Activated CD8-positive, alpha-beta memory T cell treated with anti-CD3 and anti-CD28 coated beads, Interleukin-2, amount 50 U/mL, for 48 hours (primary cell): ENCODE measurements around the gene FAM186B.
"Not testable (repeated sequence)": the region's sequence is repeated elsewhere in the genome, so short reads cannot be mapped to it uniquely, and the experiment has no call there.

Experiments
- DNase-seq: peaks from one replicate; pipeline ENCODE4 v3.0.0-alpha.2; 2020

The FAM186B gene, protein sequence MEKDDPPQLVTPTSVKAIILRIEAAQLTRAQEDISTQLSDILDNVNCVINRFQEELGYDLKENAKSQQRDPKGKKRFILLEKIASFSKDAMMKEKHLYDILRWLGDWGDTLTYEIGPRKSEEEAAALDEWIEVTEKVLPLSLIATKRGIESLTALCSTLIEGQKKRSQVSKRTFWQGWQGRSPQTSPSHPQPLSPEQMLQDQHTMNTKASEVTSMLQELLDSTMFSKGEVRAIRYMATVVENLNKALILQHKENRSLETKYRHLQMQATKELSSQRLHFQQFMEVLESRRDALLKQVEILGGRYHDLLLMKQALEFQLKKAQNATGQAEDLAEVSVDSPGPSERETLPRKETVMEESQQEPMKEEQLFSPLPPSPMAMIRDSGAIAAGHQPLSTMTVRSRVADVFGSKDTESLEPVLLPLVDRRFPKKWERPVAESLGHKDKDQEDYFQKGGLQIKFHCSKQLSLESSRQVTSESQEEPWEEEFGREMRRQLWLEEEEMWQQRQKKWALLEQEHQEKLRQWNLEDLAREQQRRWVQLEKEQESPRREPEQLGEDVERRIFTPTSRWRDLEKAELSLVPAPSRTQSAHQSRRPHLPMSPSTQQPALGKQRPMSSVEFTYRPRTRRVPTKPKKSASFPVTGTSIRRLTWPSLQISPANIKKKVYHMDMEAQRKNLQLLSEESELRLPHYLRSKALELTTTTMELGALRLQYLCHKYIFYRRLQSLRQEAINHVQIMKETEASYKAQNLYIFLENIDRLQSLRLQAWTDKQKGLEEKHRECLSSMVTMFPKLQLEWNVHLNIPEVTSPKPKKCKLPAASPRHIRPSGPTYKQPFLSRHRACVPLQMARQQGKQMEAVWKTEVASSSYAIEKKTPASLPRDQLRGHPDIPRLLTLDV

DNA sequence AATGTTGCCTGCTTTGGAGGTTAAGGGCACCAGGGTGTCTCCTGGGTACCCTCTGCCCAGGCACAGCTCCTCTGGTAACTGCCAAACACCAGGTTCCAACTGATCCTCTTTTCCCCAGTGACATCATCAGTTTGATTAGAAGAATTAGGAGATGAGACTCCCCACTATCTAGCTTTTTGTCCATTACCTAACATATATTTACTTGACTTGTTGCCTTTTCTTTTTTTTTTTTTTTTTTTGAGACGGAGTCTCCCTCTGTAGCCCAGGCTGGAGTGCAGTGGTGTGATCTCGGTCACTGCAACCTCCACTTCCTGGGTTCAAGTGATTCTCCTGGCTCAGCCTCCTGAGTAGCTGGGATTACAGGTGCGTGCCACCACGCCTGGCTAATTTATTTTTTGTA, at the start of gene FAM186B:
FAM186B (minus strand) TSS at position 101 of the 400 bp plus-strand sequence. CDS start 162 bp downstream, outside the sequence.
- DNase-seq = not testable (repeated sequence)

DNA sequence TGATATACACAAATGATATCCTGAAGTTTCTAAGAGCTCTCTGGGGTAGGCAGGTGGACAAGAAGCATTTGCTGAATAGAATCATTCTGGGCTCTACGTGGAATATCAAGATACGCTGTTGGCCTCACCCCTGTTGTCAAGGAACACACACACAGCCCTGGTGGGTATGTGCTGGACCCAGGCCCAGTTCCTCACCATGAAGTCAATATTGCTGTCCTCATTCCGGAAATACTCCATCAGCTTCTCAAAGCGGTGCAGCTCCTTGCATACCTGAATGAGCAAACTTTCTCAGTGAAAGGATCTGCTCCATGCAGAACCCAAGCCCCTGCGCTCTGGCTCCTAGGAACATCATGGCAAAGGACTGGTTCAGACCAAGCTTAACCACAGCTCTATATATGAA, 49.3 kb upstream of the FAM186B start:
- DNase-seq = no peak

DNA sequence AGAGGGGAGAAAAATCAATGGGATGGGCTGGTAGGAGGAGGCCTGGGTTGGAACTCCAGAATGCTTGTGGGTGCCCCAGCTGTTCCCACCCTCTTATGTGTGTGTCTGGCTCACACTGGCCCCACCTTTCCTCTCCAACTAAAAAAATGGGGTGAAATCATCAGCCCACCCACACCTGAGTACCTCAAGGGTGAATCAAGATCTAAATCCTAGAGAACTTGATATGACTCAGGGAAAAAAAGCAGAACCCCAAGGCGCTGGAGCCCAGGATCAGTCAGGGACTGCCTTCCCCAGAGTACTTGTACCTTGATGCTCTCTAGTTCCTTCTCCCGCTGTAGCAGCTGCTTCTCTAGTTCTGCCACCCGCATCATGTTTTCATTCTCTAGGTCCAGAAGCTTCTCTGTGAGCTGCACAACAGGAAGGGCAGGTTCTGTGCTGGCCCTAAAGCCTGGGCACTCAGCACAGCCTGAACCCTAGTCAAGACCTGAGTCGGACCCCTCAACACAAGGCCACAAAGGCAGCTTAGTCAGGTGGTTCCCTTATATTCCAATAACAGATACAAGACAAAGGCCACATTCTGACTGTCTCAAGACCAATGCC, 47.6 kb upstream of the FAM186B start:
- no peak for DNase-seq

DNA sequence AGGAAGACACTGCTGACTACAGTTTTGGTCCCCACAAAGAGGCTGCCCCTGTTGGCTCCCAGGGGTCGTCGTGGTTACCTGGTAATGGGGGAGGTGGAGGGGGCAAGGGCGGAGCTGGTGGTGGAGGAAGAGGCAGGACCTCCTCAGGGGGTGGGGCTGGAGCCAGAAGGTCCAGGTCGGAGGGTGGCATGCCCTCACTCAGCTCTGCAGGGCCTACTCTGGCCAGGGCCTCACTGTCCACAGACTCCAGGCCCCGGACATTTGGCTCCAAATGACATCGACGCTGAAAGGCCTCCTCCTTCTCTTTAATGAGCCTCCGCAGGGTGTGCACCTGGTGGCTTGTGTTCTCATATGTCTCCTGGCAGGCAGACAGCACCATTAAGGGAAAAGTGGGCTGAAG, 46.4 kb upstream of the FAM186B start:
- no peak for DNase-seq

DNA sequence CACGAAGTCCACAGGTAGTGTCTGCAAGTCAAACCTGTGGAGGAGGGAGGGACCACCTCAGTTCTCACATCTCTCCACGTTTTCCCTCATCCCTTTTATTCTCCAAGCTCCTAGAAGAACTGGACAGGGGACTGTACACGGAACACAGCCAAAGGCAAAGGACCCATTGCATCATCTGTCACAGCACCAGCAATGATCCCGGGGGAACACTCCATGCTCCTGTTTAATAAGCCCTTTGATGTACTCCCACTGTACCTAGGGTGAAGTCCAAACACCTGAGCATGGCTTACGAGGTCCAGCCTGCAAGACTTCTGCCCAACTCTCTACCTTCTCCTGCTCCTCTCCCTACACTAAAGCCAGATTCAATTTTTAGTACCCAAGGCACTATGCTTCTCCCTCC, 44.5 kb upstream of the FAM186B start:
- no peak for DNase-seq

DNA sequence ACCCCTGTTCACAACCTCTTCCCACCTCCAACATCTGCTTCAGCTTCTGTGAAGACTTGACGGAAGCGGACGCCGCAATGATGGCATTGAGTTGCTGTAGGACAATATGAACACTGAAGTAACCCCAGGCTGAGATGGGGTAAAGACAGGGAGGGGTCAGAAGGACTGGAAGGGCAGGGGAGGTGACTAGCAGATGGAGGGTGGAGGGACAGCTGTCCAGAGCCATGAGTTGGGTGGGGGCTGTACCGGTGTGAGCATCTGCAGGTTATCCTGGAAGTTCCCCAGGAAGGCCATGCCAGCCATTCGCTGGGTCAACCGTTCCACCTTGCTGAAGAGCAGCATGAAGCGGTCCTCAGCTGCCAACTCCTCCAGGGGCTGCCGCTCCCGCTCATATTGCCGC, 44.0 kb upstream of the FAM186B start:
- no peak for DNase-seq

DNA sequence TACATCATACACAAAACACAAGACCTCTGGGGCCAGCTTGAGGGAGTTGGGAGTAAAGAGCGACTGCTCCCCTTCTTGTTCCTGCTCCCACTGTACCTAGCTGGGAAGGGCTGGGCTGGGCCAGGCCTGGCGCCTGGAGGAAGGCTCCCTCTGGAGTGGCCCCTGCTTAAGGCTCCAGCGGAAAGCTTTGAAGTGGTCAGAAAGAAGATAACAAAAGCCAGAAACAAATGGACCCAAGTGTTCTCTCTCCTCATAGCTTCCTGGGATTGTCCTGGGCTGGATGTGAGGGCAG, 43.2 kb upstream of the FAM186B start:
- no peak for DNase-seq

DNA sequence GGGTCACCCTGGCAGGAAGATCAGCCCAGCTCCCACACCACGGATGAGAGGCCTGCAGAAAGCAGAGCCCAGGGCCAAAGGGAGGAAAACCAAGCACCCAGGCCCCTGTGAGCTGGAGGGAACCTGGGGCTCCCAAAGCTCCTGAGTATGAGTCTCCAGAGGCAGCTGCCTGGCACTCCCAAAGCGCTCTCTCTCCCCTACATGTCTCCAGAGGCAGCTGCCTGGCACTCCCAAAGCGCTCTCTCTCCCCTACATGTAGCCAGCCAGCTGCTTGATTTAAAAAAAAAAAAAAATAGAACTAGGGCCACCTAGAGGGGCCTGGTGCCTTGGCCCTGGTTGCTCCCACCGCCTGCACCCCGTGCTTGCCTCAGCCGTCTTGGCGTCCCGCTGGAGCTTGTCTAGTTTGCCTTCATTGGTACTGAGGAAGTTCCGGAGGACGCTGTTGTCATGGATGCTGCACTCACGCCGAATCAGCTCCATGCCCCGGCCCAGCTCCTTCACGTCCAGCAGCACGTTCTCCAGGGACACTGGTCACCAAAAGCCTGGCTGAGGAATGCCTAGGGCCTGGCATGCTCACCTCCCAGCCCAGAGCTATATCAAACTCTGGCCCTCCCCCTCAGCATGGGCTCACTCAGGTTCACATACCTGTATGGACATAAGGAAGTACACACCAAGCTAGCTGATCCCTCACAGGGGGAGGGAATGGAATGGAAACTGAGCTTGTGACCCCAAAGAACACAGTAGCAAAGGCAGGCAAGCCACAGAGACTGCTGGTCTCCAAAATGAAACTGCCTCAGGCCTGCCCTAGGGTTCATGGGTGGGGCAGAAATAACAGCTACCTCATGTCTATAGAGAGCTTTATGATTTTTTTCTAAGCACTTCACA, 42.6 kb upstream of the FAM186B start:
- DNase-seq = no peak

DNA sequence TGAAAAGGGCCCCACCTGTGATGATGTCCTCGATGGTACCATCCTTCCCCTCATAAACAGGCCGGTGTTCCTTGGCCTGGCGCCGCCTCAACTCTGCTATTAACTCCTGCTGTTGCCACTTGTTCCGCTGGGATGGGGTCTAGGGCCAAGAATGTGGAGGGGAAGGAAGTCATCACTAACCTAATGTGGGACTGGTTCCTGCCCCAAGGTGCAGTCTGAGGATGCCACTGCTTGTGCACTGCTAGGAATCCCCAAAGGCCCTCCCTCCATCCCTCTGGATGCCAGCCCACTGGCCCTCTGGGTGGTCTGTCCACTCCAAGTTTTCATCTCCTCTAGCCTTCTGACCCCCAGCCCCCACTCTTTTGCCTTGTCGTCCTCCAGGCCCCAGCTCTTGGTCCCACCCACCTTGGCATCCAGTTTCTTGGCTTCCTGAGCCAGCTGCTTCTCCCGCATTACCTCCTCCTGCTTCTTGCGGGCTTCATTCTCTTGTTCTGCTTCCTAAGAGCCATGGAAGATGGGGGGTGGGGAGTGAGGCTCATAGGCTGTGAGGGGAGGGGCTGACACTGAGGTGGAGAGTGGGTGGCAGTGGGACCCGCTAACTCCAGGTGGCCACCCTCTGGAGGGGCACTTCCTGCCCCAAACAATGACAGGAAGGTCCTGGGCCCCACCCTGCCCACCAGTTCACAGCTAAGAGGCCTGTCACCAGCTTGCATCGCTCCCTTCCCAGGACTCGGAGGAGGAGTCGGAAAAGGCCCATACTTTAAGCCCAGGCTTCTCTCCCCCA, 41.6 kb upstream of the FAM186B start:
- no peak for DNase-seq

DNA sequence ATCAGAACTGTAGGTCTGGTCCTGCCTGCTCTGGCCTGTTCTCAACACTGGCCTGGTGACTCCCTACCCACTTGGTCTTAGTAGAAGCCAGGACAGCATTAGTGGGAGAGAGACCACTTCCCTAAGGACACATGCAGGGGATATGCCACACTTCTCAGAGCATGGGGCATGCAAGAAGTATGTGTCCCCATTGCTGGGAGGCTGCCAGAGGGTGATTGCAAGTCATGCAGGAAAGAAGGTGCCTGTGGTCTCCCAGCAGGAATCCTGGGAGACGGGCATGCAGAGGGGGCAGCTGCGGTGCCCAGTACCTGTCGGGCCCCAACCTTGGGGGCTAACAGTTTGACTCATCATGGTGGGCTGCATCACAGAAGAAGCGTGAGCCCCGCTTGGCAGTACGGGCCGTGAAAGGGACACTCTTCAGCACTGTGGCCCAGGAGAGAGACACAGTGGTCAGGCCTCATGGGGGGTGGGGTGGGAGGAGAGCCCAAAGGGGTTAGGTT, 40.9 kb upstream of the FAM186B start:
- no peak for DNase-seq

DNA sequence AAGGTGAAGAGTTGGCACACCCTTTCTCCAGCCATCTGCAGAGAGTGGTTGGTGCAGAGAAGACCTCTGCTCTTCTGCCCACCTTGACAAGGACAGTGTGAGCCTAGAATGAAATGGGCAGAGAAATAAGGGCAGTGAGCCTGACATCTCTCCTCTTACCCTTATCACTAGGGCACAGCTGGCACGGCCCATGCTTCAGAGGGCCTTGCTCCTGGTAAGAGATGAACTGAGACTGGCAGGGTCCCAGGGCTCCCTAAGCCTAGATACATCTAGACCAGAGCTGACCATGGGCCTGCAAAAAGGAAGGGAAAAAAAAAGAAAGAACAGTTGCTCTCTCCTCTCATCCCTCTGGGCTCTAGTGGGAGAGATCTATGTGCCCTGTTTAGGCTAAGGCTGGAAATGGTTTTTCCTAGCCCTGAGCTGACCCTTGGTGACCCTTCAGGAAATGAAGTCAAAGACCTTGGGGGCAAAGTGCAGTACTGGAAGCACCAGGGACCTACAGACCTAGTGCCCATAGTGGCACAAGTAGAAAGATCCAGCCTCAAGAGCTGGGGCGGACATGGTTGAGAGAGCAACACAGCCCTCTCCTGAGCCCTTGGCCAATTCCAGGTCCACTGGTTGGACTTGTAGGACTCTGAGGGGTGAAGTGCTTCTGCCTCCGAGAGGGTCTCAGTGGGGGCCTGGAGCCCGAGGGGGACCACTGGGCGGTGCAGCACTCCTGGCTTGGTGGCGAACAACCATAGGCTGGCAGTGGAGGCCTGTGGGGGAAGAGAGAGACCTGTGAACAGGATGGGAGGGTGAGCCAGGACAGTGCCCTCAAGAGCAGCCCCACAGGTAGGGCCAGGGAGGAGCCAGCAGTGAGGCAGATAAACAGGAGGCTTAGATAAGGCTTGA, 40.0 kb upstream of the FAM186B start:
- no peak for DNase-seq

DNA sequence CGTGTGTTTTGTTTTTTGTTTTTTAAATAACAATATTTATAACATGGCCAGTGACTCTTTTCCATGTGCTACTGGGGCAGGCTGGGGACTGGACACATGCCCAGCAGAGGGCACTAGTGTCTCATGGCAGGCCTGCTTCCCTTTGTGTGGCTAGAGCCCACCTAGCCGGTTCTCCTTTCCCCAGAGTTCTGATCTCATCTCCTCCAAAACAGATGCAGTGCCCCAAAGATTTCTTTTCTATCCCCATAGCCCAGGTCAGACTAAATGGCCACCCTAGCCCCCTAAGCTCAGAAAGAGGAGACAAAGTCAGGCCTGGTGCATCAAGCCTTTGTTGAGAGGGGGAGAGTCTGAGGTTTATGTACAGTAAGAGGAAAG, 39.2 kb upstream of the FAM186B start:
- peak; percentile 84 for DNase-seq

DNA sequence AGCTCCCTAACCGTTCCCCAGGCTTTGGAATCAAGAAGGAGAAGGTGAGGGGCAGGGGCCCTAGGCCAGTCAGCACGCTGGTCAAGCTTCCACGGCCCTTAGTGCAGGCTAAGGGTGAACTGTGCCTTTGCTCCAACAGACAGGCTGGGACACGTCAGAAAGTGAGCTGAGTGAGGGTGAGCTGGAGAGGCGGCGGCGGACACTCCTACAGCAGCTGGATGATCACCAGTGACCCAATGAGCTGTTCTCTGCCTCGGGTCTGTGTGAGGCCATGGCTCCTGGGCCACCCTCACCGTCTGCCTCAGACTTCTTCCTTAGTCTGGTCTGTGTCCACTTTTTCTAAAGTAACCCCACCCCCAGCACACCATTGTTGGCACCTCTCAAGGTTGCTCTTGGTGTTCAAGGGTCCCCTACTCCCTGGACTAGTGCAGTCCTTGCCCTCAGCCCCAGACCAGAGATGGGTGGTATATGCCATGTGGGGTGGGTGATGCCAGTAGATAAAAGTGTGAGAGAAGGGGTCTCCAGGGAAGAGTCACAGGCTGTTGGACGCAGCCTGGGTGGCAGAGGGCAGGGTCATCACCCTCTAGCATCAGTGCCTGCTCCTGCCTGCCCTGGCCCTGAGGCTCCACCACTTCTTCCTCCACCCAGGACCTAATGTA, 38.7 kb upstream of the FAM186B start:
- no peak for DNase-seq

DNA sequence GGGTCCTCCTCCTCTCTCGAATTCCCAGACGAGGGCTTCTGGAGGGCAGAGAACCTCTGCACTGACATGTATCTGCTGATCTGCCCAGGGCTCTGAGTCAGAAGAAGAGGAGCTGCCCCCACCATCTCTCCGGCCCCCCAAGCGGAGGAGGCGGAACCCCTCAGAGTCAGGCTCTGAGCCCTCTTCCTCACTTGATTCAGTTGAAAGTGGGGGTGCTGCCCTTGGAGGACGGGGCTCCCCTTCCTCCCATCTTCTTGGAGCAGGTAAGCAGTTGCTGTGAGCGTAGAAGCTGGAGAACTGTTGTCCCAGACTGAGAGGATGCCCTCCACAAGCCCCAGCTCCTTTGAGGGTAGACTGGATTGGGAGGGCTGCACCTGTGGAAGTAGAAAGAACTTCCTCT, 37.7 kb upstream of the FAM186B start:
- DNase-seq = no peak

DNA sequence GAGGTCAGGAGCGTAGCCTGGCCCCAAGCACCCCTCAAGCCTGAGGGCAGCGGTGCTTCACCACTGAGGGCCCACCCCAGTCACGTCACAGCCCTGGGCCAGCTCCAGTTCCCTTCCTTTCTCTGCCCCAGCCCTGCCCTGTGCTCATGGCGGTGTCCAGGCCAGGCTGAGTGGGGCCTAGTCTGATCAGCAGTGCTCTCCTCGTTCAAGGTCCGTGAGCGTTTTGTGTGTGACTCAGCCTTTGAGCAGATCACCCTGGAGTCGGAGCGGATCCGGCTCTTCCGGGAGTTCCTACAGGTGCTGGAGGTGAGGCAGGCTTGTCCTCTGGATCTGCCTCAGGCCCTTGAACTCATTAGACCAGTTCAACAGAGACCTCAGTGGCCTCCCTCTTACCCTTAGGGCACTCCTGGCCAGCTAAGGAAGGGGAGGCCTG, 36.9 kb upstream of the FAM186B start:
- DNase-seq = no peak

DNA sequence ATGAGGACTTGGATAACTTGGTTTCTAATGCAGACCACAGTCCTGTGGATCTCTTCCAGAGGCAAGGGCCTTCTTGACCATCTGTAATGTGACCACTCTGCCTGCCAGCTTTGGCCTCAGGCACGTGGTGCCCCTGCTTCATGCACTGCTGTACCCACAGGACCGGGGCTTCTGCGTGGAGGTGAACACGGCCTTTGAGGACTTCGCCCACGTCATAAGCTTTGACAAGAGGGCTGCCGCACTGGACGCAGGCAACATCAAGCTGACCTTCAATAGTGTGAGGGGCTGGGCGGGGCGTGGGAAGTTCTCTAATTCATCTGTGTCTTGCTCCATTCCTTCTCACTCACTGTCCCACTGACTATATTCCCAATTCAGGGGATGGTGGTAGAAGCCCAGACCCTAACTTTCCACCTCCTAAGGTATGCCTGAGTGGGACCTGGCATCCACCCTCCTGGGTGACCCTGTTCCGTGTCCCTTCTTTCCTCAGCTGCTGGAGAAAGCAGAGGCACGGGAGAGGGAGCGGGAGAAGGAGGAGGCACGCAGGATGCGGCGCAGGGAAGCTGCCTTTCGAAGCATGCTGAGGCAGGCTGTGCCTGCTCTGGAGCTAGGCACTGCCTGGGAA, 36.4 kb upstream of the FAM186B start:
- DNase-seq = no peak

DNA sequence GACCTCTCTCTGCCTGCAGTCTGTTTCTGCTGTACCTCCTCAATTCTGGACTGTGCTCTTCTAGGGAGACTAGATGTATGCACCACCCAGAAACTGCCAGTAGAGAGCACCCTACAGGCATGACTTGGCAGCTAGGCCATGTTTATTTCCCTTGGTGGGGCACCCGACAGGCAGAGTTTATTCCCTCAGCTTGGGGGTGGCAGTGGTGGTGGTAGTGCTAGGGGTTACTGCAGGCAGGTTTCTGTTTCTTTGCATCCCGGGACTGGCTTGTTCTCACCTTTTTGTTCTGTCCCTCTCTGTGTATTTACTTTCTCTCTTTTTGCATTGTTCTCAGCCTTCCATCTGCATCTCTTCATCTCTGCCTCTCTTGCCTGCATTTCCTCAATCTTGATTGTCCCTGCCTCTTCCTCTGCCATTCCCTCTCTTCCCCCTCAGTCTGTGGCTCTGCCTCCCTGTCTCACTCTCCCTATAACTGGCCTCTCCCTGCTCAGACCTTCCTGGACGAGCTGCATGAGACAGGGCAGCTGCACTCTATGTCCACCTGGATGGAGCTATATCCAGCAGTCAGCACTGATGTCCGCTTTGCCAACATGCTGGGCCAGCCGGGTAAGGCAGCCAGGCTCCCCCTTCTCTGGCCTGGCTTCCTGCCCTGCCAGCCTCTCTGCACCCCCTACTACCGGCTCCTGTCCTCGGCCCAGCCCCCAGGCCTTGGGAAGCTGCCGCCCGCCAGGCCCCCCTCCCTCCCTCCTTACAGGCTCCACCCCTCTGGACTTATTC, 31.7 kb upstream of the FAM186B start:
- DNase-seq = peak; percentile 66

DNA sequence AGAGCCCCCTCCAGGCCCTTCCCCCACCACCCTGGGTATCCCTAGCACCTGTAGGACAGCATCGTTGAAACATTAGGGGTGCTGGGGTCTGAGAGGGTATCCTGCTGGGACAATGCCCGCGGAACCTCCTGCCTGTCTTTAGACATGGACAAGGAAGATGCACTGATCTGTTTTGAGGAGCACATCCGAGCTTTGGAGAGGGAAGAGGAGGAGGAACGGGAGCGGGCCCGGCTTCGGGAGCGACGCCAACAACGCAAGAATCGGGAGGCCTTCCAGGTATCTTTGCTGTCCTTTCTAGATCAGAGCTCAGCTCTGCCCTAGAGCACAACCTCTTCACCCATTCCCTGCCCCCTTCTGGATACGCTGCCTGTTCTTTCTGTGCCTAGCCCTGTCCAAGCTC, 31.1 kb upstream of the FAM186B start:
- DNase-seq = no peak

DNA sequence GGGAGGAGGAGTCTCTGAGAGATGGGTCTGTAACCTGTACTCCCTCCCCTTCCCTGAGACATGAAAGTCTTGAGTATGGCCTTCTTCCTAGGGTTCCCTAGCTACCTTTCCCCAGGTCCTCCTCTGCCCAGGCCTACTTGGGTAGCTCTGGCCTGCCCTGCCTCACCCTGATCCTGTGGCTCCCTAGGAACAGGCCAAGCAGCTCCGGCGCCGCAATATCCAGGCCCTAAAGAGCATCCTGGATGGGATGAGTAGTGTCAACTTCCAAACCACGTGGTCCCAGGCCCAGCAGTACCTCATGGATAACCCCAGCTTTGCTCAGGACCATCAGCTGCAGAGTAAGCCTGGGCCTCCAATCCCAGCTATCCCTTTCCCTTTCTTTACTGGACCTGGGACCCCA, 30.2 kb upstream of the FAM186B start:
- DNase-seq = no peak
